Adrenal gland (tissue), 5 donors: ENCODE results near the gene C2orf69.

Experiments used
- CTCF ChIP-seq, 6 experiments: fragments of 450-650 bp in 4 of 6; fragments of 200-600 bp in 2 of 6; sonication (generic) in 1 of 6; IDR thresholded peaks; 1 replicate in 5 of 6; 2 replicates in 1 of 6; pipeline versions ENCODE4 v1.5.1 to v1.8.0; 2016 to 2021; ENCODE audit warnings: antibody characterized with exemption in 6 of 6, mild to moderate bottlenecking in 2 of 6, moderate library complexity in 1 of 6
- POLR2A ChIP-seq, 2 donors: fragments of 450-650 bp; IDR thresholded peaks; one replicate each; pipeline ENCODE4 v1.6.1; 2017; ENCODE audit warnings: antibody characterized with exemption in 2 of 2, mild to moderate bottlenecking in 2 of 2, moderate library complexity in 1 of 2
- donor health status: DM: no; HTN: no; CAD: no.

DNA sequence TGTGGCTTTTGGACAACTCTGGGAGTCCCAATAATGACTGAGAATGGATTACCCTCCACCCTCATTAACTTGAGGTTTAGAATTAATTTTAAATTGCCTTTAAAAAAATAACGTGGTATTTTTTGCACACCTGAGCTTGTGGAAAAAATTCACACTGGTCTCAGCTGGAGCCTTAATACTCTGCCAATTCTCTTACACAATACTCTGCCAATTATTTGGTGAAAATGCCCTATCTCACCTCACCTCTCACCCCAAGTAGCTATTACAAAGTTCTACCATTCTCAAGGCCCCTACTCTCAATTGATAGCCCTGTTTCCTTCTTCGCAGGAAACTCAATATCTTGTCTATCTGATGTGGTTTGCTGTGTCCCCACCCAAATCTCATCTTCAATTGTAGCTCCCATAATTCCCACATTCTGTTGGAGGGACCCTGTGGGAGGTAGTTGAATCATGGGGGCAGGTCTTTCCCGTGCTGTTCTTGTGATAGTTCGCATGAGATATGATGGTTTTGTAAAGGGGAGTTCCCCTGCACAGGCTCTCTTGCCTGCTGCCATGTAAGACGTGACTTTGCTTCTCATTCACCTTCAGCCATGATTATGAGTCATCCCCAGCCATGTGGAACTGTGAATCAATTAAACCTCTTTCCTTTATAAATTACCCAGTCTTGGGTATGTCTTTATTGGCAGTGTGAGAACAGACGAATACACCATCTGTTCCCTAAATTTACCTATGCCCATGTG lies 27.4 kb upstream of the C2orf69 start:
- TF ChIP-seq CTCF (IDR thresholded peaks at IDR 0.05) (no peak), POLR2A (IDR thresholded peaks at IDR 0.05) (no peak)
